SK-N-MC (cell line): Measurements from ENCODE around the gene TMEM8B.
"Not testable (repeated sequence)": the region's sequence is repeated elsewhere in the genome, so short reads cannot be mapped to it uniquely, and the experiment has no call there.

Source experiments
- DNase-seq: peaks from one replicate; pipeline ENCODE4 v3.0.0-alpha.2; 2011; ENCODE audit warnings: low read depth, low spot score
- H3K27ac ChIP-seq: fragments of 200-600 bp; sonication (generic); 2 replicates; pipeline ENCODE4 v1.5.1; 2016; ENCODE audit warnings: mixed run types
- H3K36me3 ChIP-seq: fragments of 200-600 bp; sonication (generic); 2 replicates; pipeline ENCODE4 v1.6.1; 2017; ENCODE audit warnings: antibody characterized with exemption, low read length, mixed read lengths; ENCODE audit not compliant: insufficient read depth
- H3K4me3 ChIP-seq: fragments of 200-600 bp; sonication (generic); 2 replicates; pipeline ENCODE4 v1.5.1; 2016
- H3K9ac ChIP-seq: fragments of 200-600 bp; sonication (generic); 2 replicates; pipeline ENCODE4 v1.8.0; 2017; ENCODE audit warnings: mixed run types, mixed read lengths; ENCODE audit not compliant: insufficient read length
- H3K9me3 ChIP-seq: fragments of 200-600 bp; sonication (generic); 2 replicates; pipeline ENCODE4 v1.6.1; 2017; ENCODE audit warnings: low read depth, mild to moderate bottlenecking, antibody characterized with exemption, low read length, moderate library complexity, mixed read lengths
- EZH2 ChIP-seq: fragments of 200-600 bp; sonication (generic); IDR thresholded peaks from one replicate; pipeline ENCODE4 v1.6.1; 2017; ENCODE audit warnings: antibody characterized with exemption
- FOXP2 ChIP-seq: optimal IDR thresholded peaks from 2 replicates; pipeline ENCODE3; 2011; ENCODE audit warnings: mild to moderate bottlenecking, moderate library complexity; ENCODE audit not compliant: insufficient read depth; ENCODE audit errors: extremely low read length, control extremely low read depth
- POLR2AphosphoS5 ChIP-seq: IDR thresholded peaks from 2 replicates; pipeline ENCODE4 v1.6.1; 2012; ENCODE audit warnings: mild to moderate bottlenecking, low read depth, low read length, borderline replicate concordance

Gene TMEM8B

GRCh38 chr9:35908504-35909125 is 79.6 kb downstream of the TMEM8B start:
- DNase-seq, result no peak
- Histone ChIP-seq H3K9ac (no peak overlapping the region), H3K4me3 (peak overlapping the region; percentile 45; the same call in 1 of the 2 replicates), H3K9me3 (no peaks in the 10 kb centered on the region), H3K36me3 (no peaks in the 10 kb centered on the region), H3K27ac (no peak overlapping the region; the same call in 1 of the 2 replicates)
- no peak for TF ChIP-seq FOXP2
- no peak for TF ChIP-seq POLR2AphosphoS5
- no peak for TF ChIP-seq EZH2

- Histone ChIP-seq H3K36me3 (no peaks in the 10 kb centered on the region), H3K9ac (no peak within 1 kb of the TSS), H3K9me3 (no peaks in the 10 kb centered on the region), H3K27ac (no peak within 1 kb of the TSS; the same call in 1 of the 2 replicates), H3K4me3 (peak within 1 kb of the TSS; percentile 45; the same call in 1 of the 2 replicates)
- TF ChIP-seq EZH2 (no peak), FOXP2 (no peak), POLR2AphosphoS5 (no peak)
- no peak for DNase-seq
These were observed 80.2 kb downstream of the TMEM8B start, which contains the start of gene SPAAR for GRCh38 chr9:35909274-35909673. Gene SPAAR, plus strand, starts transcription at chr9:35909490. Its CDS starts 974 bp downstream, at chr9:35910464.

GRCh38 chr9:35909687-35910612 is 80.9 kb downstream of the TMEM8B start:
- Histone ChIP-seq H3K9ac (no peak overlapping the region), H3K36me3 (no peaks in the 10 kb centered on the region), H3K9me3 (no peaks in the 10 kb centered on the region), H3K4me3 (no peak overlapping the region), H3K27ac (no peak overlapping the region)
- DNase-seq, result no peak
- no peak for TF ChIP-seq FOXP2
- TF ChIP-seq POLR2AphosphoS5, result no peak
- no peak for TF ChIP-seq EZH2

- TF ChIP-seq EZH2, result no peak
- no peak for TF ChIP-seq FOXP2
- no peak for TF ChIP-seq POLR2AphosphoS5
- no peak overlapping the region for H3K4me3 ChIP-seq
- no peaks in the 10 kb centered on the region for H3K36me3 ChIP-seq
- H3K9me3 ChIP-seq, result no peaks in the 10 kb centered on the region
- DNase-seq, result peak; percentile 6
- no peak overlapping the region for H3K9ac ChIP-seq
- no peak overlapping the region for H3K27ac ChIP-seq
These were observed 81.8 kb downstream of the TMEM8B start for GRCh38 chr9:35910613-35911359.

GRCh38 chr9:35911690-35912089 is 82.7 kb downstream of the TMEM8B start:
- TF ChIP-seq EZH2, result no peak
- no peak for TF ChIP-seq POLR2AphosphoS5
- no peak for TF ChIP-seq FOXP2
- no peaks in the 10 kb centered on the region for H3K9me3 ChIP-seq
- DNase-seq, result no peak
- no peak overlapping the region for H3K4me3 ChIP-seq
- H3K9ac ChIP-seq, result no peak overlapping the region
- no peaks in the 10 kb centered on the region for H3K36me3 ChIP-seq
- H3K27ac ChIP-seq, result no peak overlapping the region

- TF ChIP-seq POLR2AphosphoS5 (no peak), FOXP2 (no peak), EZH2 (no peak)
- Histone ChIP-seq H3K27ac (no peak overlapping the region), H3K4me3 (no peak overlapping the region), H3K9me3 (no peaks in the 10 kb centered on the region), H3K9ac (no peak overlapping the region), H3K36me3 (no peaks in the 10 kb centered on the region)
- no peak for DNase-seq
These were observed 83.9 kb downstream of the TMEM8B start for GRCh38 chr9:35912791-35913400.

- H3K36me3 ChIP-seq, DNase-seq, H3K27ac ChIP-seq, H3K9me3 ChIP-seq, H3K4me3 ChIP-seq, H3K9ac ChIP-seq: not testable (repeated sequence)
These were observed 84.4 kb downstream of the TMEM8B start for GRCh38 chr9:35913429-35913828.
